EH (cell line): Measurements from ENCODE around the gene PMIS2.
"Not testable (repeated sequence)": the region's sequence is repeated elsewhere in the genome, so short reads cannot be mapped to it uniquely, and the experiment has no call there.

Source experiments
- DNase-seq: peaks from one replicate; pipeline ENCODE4 v3.0.0-alpha.2; 2015; ENCODE audit warnings: low read depth

The PMIS2 gene

DNA sequence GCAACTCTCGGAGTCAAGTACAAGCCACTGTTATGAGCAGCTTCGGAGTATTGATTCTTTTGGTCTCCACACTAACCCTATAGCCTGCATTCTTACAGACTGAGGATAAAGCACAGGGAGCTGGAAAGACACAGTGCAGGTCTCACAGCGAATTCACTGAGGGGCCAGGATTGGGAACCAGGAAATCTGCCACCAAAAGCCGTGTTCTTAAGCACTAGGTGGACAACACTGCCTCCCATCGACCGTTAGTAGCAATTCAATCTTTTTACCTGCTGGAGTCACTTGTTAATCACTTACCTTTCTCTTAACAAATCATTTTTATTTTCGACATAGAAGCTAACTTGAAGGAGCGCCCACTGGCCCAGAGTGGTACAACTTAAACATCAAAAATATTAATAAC is 6.3 kb downstream of the PMIS2 start:
- peak; percentile 45 for DNase-seq

DNA sequence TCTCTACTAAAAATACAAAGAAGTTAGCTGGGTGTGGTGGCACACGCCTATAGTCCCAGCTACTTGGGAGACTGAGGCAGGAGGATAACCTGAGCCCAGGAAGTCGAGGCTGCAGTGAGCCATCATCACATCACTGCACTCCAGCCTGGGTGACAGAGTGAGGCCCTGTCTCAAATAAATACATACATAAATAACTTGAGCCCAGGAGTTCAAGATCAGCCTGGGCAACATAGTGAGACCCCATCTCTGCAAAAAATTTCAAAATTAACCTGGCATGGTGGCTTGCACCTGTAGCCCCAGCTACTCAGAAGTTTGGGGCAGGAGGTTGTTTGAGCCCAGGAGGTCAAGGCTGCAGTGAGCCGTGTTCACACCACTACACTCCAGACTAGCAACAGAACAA is 9.1 kb downstream of the PMIS2 start:
- DNase-seq: not testable (repeated sequence)

GRCh38 chr19:35595928-35596327 is 10.0 kb downstream of the PMIS2 start:
- no peak for DNase-seq

DNA sequence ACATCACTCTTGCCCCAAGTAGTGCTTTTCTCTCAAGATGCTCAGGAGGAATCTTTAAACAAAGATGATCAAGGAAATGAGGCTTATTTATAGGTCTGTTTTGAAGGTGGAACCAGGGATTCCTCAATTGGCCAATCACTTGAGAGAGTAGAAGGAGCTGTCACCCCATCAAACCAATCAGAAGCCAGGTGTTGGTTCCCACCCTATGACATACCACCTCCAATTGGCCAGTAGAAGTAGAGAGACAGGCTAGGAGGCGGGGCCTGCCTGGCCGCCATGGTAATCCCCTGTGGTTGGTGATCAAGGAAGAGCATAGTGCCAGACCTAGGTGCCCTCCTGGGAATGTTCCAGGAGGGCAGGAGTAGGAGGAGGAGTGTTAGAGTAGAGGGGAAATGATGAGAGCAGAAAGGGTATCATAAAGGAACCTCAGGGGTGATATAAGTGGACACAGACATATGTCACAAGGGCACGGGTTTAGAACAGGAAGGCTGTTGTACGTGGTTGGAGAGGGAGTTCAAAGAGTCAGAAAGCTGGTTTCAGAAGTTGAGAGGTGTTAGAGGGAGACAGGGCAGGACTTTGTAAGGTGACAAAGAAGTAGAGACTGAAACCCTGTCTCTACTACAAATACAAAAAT is 10.5 kb downstream of the PMIS2 start:
- peak; percentile 32 for DNase-seq

DNA sequence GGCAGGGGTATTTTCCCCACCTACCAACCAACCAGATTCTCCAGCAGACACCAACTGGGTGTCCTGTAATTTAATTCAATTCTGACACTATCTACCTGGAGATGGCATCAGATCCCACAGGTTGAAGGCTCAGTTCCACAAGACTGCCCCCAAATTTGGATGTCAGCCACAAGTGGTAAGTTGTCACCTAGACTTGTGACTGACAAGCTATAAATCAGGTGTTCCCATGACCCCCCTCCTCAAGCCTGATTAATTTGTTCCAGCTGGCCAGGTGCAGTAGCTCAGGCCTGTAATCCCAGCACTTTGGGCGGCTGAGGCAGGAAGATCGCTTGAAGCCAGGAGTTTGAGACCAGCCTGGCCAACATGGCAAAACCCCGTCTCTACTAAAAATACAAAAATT is 16.0 kb downstream of the PMIS2 start:
- DNase-seq: no peak

GRCh38 chr19:35604436-35604835 is 18.5 kb downstream of the PMIS2 start:
- DNase-seq: not testable (repeated sequence)

GRCh38 chr19:35607170-35607569 is 21.2 kb downstream of the PMIS2 start:
- not testable (repeated sequence) for DNase-seq

- no peak for DNase-seq
Observed at GRCh38 chr19:35607661-35608060, 21.7 kb downstream of the PMIS2 start.

- DNase-seq: peak; percentile 3
Observed at GRCh38 chr19:35608251-35608650, 22.3 kb downstream of the PMIS2 start.

- DNase-seq: no peak
Observed at GRCh38 chr19:35609851-35610353, 23.9 kb downstream of the PMIS2 start.

GRCh38 chr19:35612224-35612558 is 26.2 kb downstream of the PMIS2 start:
- no peak for DNase-seq

DNA sequence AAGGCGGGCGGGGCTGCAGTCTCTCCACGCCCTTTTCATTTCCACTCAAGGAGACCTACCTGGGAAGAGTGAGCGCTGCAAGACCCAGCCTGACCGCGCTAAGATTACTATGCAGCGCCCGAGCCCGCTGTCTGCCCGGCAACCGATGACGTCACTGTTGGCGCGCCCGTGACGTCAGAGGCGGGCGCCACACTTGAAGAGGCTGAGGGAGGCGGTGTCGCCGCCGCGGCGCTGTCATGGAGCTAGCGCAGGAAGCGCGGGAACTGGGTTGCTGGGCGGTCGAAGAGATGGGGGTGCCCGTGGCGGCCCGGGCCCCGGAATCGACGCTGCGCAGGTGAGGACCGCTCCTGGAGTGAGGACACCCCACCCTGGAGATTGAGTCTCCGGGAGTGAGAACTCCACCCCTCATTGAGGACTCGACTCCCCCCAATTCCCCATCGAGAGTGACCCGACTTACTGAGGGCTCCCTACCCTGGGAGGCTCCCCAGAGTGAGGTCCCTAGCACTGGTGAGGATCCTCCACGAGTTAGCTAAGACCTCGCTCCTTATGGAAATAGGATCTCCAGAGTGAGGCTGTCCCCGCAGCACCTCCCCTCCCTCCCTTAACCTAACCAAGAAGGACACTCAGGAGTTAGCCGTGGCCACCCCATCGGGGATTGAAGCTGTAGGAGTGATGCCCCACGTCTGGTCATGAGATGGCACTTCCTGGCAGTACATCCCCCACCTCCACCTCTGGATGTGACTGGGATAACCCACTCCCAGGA is 26.8 kb downstream of the PMIS2 start, which contains the start of gene HAUS5:
Gene HAUS5, plus strand, starts transcription at position 177 of the 763 bp plus-strand sequence. Its CDS starts 60 bp downstream, at position 237.
- peak; percentile 88 for DNase-seq

DNA sequence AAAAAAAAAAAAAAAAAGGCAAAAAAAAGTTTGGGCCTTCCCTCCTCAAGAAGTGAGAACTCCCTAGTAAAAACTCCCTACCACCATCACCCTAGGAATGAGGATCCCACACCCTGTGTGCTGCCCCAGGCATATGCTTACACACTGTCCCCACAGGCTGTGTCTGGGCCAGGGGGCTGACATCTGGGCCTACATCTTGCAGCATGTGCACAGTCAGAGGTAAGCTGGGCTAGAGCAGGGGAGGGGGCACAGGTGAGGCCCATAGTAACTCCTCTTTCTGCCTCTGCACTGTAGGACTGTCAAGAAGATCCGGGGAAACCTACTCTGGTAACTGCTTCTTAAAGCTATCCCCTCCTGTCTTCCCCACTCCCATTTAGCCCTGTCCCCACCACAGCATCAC is 27.6 kb downstream of the PMIS2 start:
- no peak for DNase-seq

- DNase-seq: no peak
Observed at GRCh38 chr19:35615036-35615435, 29.1 kb downstream of the PMIS2 start.

GRCh38 chr19:35618857-35619256 is 32.9 kb downstream of the PMIS2 start:
- DNase-seq: no peak

DNA sequence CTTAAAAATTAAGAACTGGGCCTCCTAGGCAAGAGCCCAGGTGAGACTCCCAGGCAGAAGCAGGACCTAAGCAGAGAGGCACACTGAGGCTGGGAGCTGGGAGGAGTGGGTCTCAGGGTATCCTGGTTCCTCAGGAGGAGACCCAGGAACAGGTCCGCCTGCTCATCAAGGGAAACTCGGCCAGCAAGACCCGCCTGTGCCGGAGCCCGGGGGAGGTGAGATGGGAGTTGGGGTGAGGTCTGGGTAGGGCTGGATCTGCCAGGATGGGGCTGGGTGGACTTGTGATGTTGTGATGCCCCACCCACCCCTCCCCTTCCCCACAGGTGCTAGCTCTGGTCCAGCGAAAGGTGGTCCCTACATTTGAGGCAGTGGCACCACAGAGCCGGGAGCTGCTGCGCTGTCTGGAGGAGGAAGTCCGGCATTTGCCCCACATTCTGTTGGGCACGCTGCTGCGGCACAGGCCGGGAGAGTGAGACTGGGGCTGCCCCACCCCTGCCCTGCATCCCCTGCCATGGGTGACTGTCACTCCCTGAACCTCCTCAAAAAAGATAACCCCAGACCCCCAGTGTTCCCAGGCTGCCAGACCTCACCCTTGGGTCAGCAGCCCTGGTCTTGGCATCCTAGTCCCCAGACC is 33.4 kb downstream of the PMIS2 start:
- DNase-seq: no peak

DNA sequence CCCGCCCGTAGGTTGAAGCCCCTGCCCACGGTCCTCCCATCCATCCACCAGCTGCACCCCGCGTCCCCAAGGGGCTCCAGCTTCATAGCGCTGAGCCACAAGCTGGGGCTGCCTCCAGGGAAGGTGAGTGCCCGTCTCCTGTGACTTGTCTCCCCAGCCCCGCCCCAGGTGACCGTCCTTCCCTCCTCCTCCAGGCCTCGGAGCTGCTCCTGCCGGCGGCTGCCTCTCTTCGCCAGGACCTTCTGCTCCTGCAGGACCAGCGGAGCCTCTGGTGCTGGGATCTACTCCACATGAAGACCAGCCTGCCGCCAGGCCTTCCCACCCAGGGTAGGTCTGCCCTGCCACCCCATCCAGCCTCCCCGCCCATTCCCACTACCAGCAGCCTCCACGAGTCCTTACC is 34.0 kb downstream of the PMIS2 start:
- DNase-seq: no peak

- DNase-seq: no peak
Observed at GRCh38 chr19:35621708-35622107, 35.7 kb downstream of the PMIS2 start.

GRCh38 chr19:35622750-35623149 is 36.8 kb downstream of the PMIS2 start:
- no peak for DNase-seq

DNA sequence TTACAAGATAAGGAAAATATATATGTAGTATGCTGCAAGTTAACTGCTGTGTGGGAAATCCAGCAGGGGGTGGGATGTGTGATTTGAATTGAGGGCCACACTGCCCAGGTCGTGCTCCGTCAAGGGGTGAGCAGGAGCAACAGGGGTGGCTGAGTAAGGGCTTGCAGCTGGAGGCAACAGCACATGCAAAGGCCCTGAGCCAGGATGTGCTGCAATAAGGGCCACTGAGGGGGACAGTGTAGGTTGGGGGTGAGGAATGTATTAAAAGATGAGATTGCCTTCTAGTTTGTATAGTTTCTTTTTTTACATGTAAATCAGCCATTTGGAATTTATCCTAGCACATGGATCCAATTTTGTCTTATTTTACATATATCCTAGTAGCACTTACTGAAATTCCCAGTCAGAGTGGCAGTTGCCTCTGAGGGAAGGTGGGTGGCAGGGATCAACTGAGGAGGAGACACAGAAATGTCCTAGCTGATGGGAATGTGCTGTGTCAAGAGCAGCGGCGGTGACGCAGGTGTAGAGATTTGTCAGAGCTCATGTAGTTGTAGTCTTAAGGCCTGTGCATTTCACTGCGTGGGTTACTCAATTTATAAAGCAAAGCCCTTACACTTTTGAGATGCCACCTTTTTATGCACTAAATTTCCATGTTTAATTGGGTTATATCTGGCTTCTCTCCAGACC is 37.5 kb downstream of the PMIS2 start:
- DNase-seq: no peak

GRCh38 chr19:35628264-35628564 is 42.2 kb downstream of the PMIS2 start:
- DNase-seq: no peak

DNA sequence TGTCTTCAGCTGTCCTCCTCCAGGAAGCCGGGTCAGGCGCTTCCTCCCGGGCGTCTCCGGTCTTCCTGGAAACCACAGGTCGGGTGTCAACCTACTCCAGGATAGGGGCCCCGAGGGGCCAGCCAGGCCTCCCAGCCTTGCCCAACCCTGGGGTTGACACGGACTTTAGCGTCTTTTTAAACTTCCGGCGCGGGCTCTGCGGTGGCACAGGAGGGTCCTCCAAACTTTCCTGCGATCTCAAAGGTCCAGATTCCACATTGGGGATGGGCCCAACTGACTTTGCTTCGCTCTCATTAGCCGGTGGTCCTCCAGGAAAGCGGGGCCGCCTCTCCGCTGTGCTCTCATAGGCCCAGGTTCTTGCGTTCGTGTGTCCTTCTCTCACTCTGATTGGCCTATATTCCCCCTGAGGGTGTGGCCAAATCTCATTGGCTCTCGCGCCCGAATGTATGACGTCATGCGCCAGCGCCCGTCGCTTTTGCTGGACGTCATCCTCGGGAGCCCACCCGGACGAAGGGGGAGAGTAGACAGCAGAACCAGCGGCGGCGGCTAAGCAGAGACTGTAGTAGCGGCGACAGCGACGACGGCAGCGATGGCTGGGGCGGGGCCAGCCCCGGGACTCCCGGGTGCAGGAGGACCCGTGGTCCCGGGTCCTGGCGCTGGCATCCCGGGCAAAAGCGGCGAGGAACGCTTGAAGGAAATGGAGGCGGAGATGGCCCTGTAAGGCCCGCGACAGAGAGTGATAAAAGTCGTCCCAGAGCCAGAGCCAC is 42.8 kb downstream of the PMIS2 start, which contains the start of gene RBM42:
Gene RBM42, plus strand, starts transcription at position 472 of the 767 bp plus-strand sequence. Its CDS starts 118 bp downstream, at position 590.
- peak; percentile 99 for DNase-seq
